ENCODE results near the gene FAM53B. TPM values are rescaled to one million over a fixed set of nuclear protein-coding genes. Genes with fewer than 3 reads are reported as not detected.

FAM53B gene
- total and polyA plus RNA-seq, 4 donors: 21.8 to 31.2 (median 29.7) TPM

GRCh38 chr10:124600051-124600880 is 143.9 kb downstream of the FAM53B start:
- DNase-seq (ENCODE audit: low read depth in 4 of 6, low spot score in 6 of 6): no peak

GRCh38 chr10:124599588-124600050 is 144.6 kb downstream of the FAM53B start:
- Histone ChIP-seq H3K27ac (ENCODE audit: low read depth, low read length) (no peak overlapping the region), H3K36me3 (ENCODE audit: control insufficient read depth, insufficient read depth, low read length) (peaks cover 48% of the 10 kb centered on the region), H3K4me1 (ENCODE audit: control insufficient read depth, insufficient read depth, low read length) (peaks cover 25% of the 10 kb centered on the region), H3K9me3 (ENCODE audit: control insufficient read depth, insufficient read depth, low read length) (no peaks in the 10 kb centered on the region), H3K4me3 (ENCODE audit: low read depth, low read length) (no peak overlapping the region), H3K27me3 (ENCODE audit: control insufficient read depth, insufficient read depth, low read length) (no peaks in the 10 kb centered on the region)
- DNase-seq (ENCODE audit: low read depth in 4 of 6, low spot score in 6 of 6): no peak
- 89% methylated on average over 6 of the region's 7 CpGs for WGBS (ENCODE audit: insufficient coverage)

More at GRCh38 chr10:124600051-124600880, 143.9 kb downstream of the FAM53B start:
- WGBS (ENCODE audit: insufficient coverage): 90% methylated on average over 17 of the region's 18 CpGs
- Histone ChIP-seq H3K27me3 (ENCODE audit: control insufficient read depth, insufficient read depth, low read length) (no peaks in the 10 kb centered on the region), H3K4me1 (ENCODE audit: control insufficient read depth, insufficient read depth, low read length) (peaks cover 32% of the 10 kb centered on the region), H3K4me3 (ENCODE audit: low read depth, low read length) (no peak overlapping the region), H3K9me3 (ENCODE audit: control insufficient read depth, insufficient read depth, low read length) (no peaks in the 10 kb centered on the region), H3K27ac (ENCODE audit: low read depth, low read length) (no peak overlapping the region), H3K36me3 (ENCODE audit: control insufficient read depth, insufficient read depth, low read length) (peaks cover 45% of the 10 kb centered on the region)

GRCh38 chr10:124598773-124599587 is 145.2 kb downstream of the FAM53B start:
- DNase-seq (ENCODE audit: low read depth in 4 of 6, low spot score in 6 of 6): no peak
- Histone ChIP-seq H3K36me3 (ENCODE audit: control insufficient read depth, insufficient read depth, low read length) (peaks cover 45% of the 10 kb centered on the region), H3K27ac (ENCODE audit: low read depth, low read length) (no peak overlapping the region), H3K9me3 (ENCODE audit: control insufficient read depth, insufficient read depth, low read length) (no peaks in the 10 kb centered on the region), H3K4me1 (ENCODE audit: control insufficient read depth, insufficient read depth, low read length) (peaks cover 19% of the 10 kb centered on the region), H3K4me3 (ENCODE audit: low read depth, low read length) (no peak overlapping the region), H3K27me3 (ENCODE audit: control insufficient read depth, insufficient read depth, low read length) (no peaks in the 10 kb centered on the region)
- WGBS (ENCODE audit: insufficient coverage): 95% methylated on average over 13 of the region's 13 CpGs

- Histone ChIP-seq H3K4me1 (ENCODE audit: control insufficient read depth, insufficient read depth, low read length) (peaks cover 11% of the 10 kb centered on the region), H3K9me3 (ENCODE audit: control insufficient read depth, insufficient read depth, low read length) (no peaks in the 10 kb centered on the region), H3K4me3 (ENCODE audit: low read depth, low read length) (no peak overlapping the region), H3K36me3 (ENCODE audit: control insufficient read depth, insufficient read depth, low read length) (peaks cover 39% of the 10 kb centered on the region), H3K27ac (ENCODE audit: low read depth, low read length) (no peak overlapping the region), H3K27me3 (ENCODE audit: control insufficient read depth, insufficient read depth, low read length) (no peaks in the 10 kb centered on the region)
- WGBS (ENCODE audit: insufficient coverage): 86% methylated on average over 6 of the region's 6 CpGs
- no peak for DNase-seq (ENCODE audit: low read depth in 4 of 6, low spot score in 6 of 6)
These were observed 146.0 kb downstream of the FAM53B start for GRCh38 chr10:124598196-124598595.

GRCh38 chr10:124597846-124598165 is 146.4 kb downstream of the FAM53B start:
- no peak for DNase-seq (ENCODE audit: low read depth in 4 of 6, low spot score in 6 of 6)
- 93% methylated on average over 10 of the region's 10 CpGs for WGBS (ENCODE audit: insufficient coverage)

GRCh38 chr10:124596962-124597845 is 147.0 kb downstream of the FAM53B start:
- H3K27ac ChIP-seq (ENCODE audit: low read depth, low read length): no peak overlapping the region
- peaks cover 5% of the 10 kb centered on the region for H3K4me1 ChIP-seq (ENCODE audit: control insufficient read depth, insufficient read depth, low read length)
- 92% methylated on average over 21 of the region's 21 CpGs for WGBS (ENCODE audit: insufficient coverage)
- no peak overlapping the region for H3K4me3 ChIP-seq (ENCODE audit: low read depth, low read length)
- H3K36me3 ChIP-seq (ENCODE audit: control insufficient read depth, insufficient read depth, low read length): peaks cover 39% of the 10 kb centered on the region
- no peak for DNase-seq (ENCODE audit: low read depth in 4 of 6, low spot score in 6 of 6)
- no peaks in the 10 kb centered on the region for H3K9me3 ChIP-seq (ENCODE audit: control insufficient read depth, insufficient read depth, low read length)
- no peaks in the 10 kb centered on the region for H3K27me3 ChIP-seq (ENCODE audit: control insufficient read depth, insufficient read depth, low read length)

More at GRCh38 chr10:124597846-124598165, 146.4 kb downstream of the FAM53B start:
- Histone ChIP-seq H3K36me3 (ENCODE audit: control insufficient read depth, insufficient read depth, low read length) (peaks cover 37% of the 10 kb centered on the region), H3K9me3 (ENCODE audit: control insufficient read depth, insufficient read depth, low read length) (no peaks in the 10 kb centered on the region), H3K27ac (ENCODE audit: low read depth, low read length) (no peak overlapping the region), H3K4me1 (ENCODE audit: control insufficient read depth, insufficient read depth, low read length) (peaks cover 7% of the 10 kb centered on the region), H3K4me3 (ENCODE audit: low read depth, low read length) (no peak overlapping the region), H3K27me3 (ENCODE audit: control insufficient read depth, insufficient read depth, low read length) (no peaks in the 10 kb centered on the region)

GRCh38 chr10:124596116-124596785 is 147.9 kb downstream of the FAM53B start:
- DNase-seq (ENCODE audit: low read depth in 4 of 6, low spot score in 6 of 6): no peak
- H3K36me3 ChIP-seq (ENCODE audit: control insufficient read depth, insufficient read depth, low read length): peaks cover 32% of the 10 kb centered on the region
- WGBS (ENCODE audit: insufficient coverage): 91% methylated on average over 17 of the region's 18 CpGs

GRCh38 chr10:124595143-124595883 is 148.9 kb downstream of the FAM53B start:
- H3K27me3 ChIP-seq (ENCODE audit: control insufficient read depth, insufficient read depth, low read length): no peaks in the 10 kb centered on the region
- 82% methylated on average over 8 of the region's 9 CpGs for WGBS (ENCODE audit: insufficient coverage)

More at GRCh38 chr10:124596116-124596785, 147.9 kb downstream of the FAM53B start:
- Histone ChIP-seq H3K9me3 (ENCODE audit: control insufficient read depth, insufficient read depth, low read length) (peaks cover 3% of the 10 kb centered on the region), H3K27ac (ENCODE audit: low read depth, low read length) (no peak overlapping the region), H3K27me3 (ENCODE audit: control insufficient read depth, insufficient read depth, low read length) (no peaks in the 10 kb centered on the region), H3K4me3 (ENCODE audit: low read depth, low read length) (no peak overlapping the region), H3K4me1 (ENCODE audit: control insufficient read depth, insufficient read depth, low read length) (peaks cover under 1% of the 10 kb centered on the region)

More at GRCh38 chr10:124595143-124595883, 148.9 kb downstream of the FAM53B start:
- Histone ChIP-seq H3K27ac (ENCODE audit: low read depth, low read length) (no peak overlapping the region), H3K9me3 (ENCODE audit: control insufficient read depth, insufficient read depth, low read length) (peaks cover 4% of the 10 kb centered on the region), H3K4me1 (ENCODE audit: control insufficient read depth, insufficient read depth, low read length) (peaks cover 9% of the 10 kb centered on the region), H3K4me3 (ENCODE audit: low read depth, low read length) (no peak overlapping the region), H3K36me3 (ENCODE audit: control insufficient read depth, insufficient read depth, low read length) (peaks cover 25% of the 10 kb centered on the region)
- no peak for DNase-seq (ENCODE audit: low read depth in 4 of 6, low spot score in 6 of 6)
